Epithelial cell of proximal tubule (primary cell): ENCODE data around the gene SEMA5A. TPM values are rescaled to one million over a fixed set of nuclear protein-coding genes. Genes with fewer than 3 reads are reported as not detected.

ENCODE experiments used
- DNase-seq: peaks from one replicate; pipeline ENCODE4 v3.0.0-alpha.2; 2011; ENCODE audit warnings: low read depth
- H3K4me3 ChIP-seq: 2 replicates; pipeline ENCODE4 v1.5.1; 2011; ENCODE audit warnings: low read depth, mild to moderate bottlenecking, low read length
- CTCF ChIP-seq: conservative IDR thresholded peaks from 2 replicates; pipeline ENCODE4 v1.5.1; 2012; ENCODE audit warnings: low read depth, mild to moderate bottlenecking, low read length
- total RNA-seq: library from RNA; depleted of rRNA; stranded (reverse); fragments of >200 nt; gene quantifications from 2 replicates; pipeline ENCODE4 v1.2.3, GENCODE V29; 2015

The SEMA5A gene
- total RNA-seq, 1 donor from 2014 or later, result 4.0 TPM

- no peak for DNase-seq
- no peak overlapping the region for H3K4me3 ChIP-seq
- TF ChIP-seq CTCF, result no peak
Measured at GRCh38 chr5:9249231-9249630, 296.6 kb downstream of the SEMA5A start.

GRCh38 chr5:9245071-9245470 lies 300.8 kb downstream of the SEMA5A start:
- no peak for DNase-seq
- no peak for TF ChIP-seq CTCF

DNA sequence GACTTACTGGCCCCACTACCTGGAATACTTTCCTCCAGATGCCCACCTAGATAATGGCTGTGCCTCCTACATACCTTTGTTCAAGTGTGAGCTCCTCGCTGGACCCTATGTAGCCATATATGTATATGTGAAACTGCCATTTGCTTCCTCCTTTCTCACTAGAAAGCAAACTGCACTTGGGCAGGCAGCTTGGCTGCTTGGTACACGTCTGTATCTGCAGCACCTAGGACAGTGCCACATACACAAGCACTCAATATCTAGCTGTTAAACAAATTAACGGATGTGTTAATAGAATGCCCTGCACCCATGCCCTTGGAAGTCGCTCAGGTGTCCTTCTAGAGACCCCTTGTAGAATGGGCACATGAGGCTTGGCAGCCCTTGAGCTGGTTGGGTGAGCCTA lies 301.5 kb downstream of the SEMA5A start:
- DNase-seq, result no peak
- no peak for TF ChIP-seq CTCF
- no peak overlapping the region for H3K4me3 ChIP-seq

More at GRCh38 chr5:9245071-9245470, 300.8 kb downstream of the SEMA5A start:
- H3K4me3 ChIP-seq, result no peak overlapping the region

DNA sequence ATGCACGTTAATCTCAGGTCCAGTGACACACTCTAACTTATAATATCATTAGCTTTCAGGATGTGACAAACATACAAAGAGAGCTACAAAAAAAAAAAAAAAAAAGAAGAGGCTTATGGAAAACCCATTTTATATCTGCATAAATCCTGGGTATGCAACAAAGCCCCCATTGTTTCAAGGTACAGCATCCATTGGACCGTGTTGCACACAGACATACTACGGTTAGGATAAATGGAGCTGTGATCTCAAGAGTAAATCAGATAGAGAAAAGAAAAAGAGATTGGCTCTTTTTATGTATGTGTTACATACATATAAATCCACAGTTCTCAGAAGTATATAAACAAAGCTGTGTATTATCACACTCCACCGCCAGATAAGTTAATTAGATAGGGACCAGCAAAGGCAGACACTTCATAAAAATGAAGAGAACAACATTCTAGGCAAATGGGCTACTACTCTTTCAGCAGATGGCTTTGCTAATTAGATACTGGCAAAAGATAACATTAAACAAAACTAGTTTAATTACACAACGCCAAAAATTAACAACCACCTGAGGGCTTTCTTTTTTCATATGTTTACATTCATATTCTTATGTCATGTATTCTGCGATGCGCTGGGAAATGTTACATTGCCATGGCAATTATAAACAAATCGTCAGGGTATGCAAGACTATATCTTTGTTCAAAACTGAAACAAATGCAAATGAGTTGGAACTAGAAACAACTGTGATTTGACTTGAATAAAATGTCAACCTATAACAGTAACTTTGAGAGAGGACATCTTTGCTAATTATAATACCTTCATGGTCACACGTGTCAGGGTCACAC lies 304.2 kb downstream of the SEMA5A start:
- no peak for TF ChIP-seq CTCF
- no peak overlapping the region for H3K4me3 ChIP-seq
- no peak for DNase-seq

DNA sequence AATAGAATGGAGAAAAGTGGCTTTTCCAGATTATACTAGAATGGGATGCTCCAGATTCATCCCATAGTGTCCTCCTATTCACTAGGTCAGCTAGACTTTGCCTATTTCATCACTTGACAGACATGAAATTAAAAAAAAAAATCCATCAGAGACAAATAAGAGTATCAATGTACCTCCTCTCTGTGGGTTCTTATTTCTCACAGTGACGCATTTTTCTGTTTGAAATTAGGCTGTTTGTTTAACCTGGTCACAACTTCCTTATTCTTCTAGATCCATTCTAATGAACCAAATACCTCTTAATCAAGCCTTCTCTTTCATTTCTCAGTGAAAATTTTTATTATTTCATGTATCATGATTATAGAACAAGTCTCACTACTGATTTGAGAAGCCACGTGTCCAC lies 305.4 kb downstream of the SEMA5A start:
- DNase-seq, result no peak
- no peak for TF ChIP-seq CTCF
- H3K4me3 ChIP-seq, result no peak overlapping the region

GRCh38 chr5:9239626-9240025 lies 306.2 kb downstream of the SEMA5A start:
- no peak for DNase-seq
- H3K4me3 ChIP-seq, result no peak overlapping the region
- no peak for TF ChIP-seq CTCF

DNA sequence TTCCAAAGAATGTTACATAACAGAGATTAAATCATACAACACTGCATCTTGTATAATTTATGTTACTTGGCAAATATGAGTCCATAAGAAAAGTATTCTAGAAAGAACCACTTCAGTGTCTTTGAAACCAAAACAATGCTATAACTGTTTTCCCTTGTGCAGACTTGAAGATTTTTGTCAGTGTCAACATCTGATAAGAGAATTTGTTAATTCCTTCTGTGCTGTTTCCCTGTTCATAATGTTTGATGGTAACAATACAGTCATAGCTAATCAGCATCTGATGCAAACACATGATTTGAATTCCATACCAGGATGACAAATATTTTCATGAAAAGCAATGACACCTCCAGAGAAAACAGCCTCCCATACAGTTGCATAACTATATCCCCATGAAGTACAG lies 306.8 kb downstream of the SEMA5A start:
- TF ChIP-seq CTCF, result no peak
- H3K4me3 ChIP-seq, result no peak overlapping the region
- DNase-seq, result no peak
